HepG2 (cell line): Measurements from ENCODE around the gene EGR1. TPM values are rescaled to one million over a fixed set of nuclear protein-coding genes. Genes with fewer than 3 reads are reported as not detected.

Source experiments
- FOXK1 ChIP-seq: sonication (generic); formaldehyde crosslinking; IDR thresholded peaks from 2 replicates; pipeline ENCODE4 v1.4.0; 2020; ENCODE audit warnings: low read depth, missing genetic modification reagents, borderline replicate concordance
- GPN1 ChIP-seq: sonication (generic); formaldehyde crosslinking; IDR thresholded peaks from 2 replicates; pipeline ENCODE4 v1.5.1; 2020; ENCODE audit warnings: missing genetic modification reagents, borderline replicate concordance
- POLR2G ChIP-seq: fragments of 200-400 bp; formaldehyde crosslinking; IDR thresholded peaks from 2 replicates; pipeline ENCODE4 v1.6.1; 2018; ENCODE audit warnings: mild to moderate bottlenecking, low read depth, low read length, moderate library complexity
- SIN3A ChIP-seq: IDR thresholded peaks from 2 replicates; pipeline ENCODE4 v1.6.1; 2011; ENCODE audit warnings: low read depth, mild to moderate bottlenecking, control low read depth, low read length, borderline replicate concordance
- ZNF280D ChIP-seq: sonication (generic); formaldehyde crosslinking; IDR thresholded peaks from 2 replicates; pipeline ENCODE4 v1.5.1; 2020; ENCODE audit warnings: mild to moderate bottlenecking, missing genetic modification reagents
- ZNF746 ChIP-seq: sonication (generic); formaldehyde crosslinking; IDR thresholded peaks from 2 replicates; pipeline ENCODE4 v1.8.0; 2022; ENCODE audit warnings: mild to moderate bottlenecking, missing genetic modification reagents
- polyA plus RNA-seq, 8 experiments: library from polyadenylated mRNA; depleted of rRNA in 3 of 8; stranded (reverse) in 7 of 8; unstranded in 1 of 8; fragments of >200 nt; fragmentation: Illumina TruSeq in 4 of 8; extraction: Trizol in 4 of 8; gene quantifications; 2 replicates each; pipeline versions ENCODE4 v1.2.1 to v1.2.3, GENCODE V29; 2011 to 2016; ENCODE audit warnings: low read depth in 4 of 8, missing spikeins in 1 of 8, mixed read lengths in 1 of 8; ENCODE audit not compliant: insufficient read depth in 1 of 8
- total RNA-seq, 5 experiments: library from RNA; depleted of rRNA; stranded (reverse); fragments of >200 nt; fragmentation: Illumina TruSeq; extraction: Trizol; gene quantifications; 2 replicates each; pipeline ENCODE4 v1.2.3, GENCODE V29; 2016; ENCODE audit warnings: low read depth in 1 of 5
- TF ChIP-seq, protein P1 (sequence below): sonication (generic); formaldehyde crosslinking; IDR thresholded peaks from 2 replicates; pipeline ENCODE4 v1.4.0; 2020; ENCODE audit warnings: missing genetic modification reagents, borderline replicate concordance
- TF ChIP-seq, protein P2 (sequence below): sonication (generic); formaldehyde crosslinking; IDR thresholded peaks from 2 replicates; pipeline ENCODE4 v1.4.0; 2020; ENCODE audit warnings: missing genetic modification reagents, borderline replicate concordance
- TF ChIP-seq, protein P3 (sequence below): conservative IDR thresholded peaks from 2 replicates; pipeline ENCODE4 v1.6.1; 2018; ENCODE audit warnings: missing genetic modification reagents

The EGR1 gene
- total and polyA plus RNA-seq, 2 of the 13 experiments (the other 11 are each of a cell fraction or from before 2014, with no cell fraction given) = 4.1 to 4.5 TPM

DNA sequence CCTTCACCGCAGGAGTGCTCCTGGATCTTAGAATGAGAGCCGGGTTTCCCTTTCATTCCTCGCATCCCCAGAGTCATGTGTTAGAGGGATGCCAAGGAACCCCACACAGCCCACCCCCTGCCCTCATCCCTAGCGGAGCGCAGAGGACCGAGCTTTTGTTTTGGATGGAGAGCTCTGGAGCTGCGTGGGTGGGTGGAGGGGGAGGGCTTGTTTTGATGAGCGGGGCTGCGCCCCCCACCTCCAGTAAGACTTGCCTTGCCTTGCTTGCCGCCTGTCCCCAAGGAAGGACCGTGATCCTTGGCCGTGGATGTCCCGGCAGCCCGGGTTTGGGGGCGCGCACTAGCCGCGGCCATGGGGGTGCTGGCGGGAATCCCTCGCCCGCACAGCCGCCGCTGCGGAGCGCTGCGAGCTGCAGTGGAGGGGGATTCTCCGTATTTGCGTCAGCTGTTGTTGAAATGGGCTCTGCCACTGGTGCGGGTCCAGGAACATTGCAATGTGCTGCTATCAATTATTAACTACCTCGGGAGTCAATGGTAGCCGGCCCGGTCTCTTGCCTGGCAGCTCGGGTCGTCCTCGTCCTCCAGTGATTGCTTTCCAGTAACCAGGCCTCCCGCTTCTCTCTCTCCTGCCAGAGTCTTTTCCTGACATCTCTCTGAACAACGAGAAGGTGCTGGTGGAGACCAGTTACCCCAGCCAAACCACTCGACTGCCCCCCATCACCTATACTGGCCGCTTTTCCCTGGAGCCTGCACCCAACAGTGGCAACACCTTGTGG is 1.0 kb downstream of the EGR1 start (continued):
- TF ChIP-seq SIN3A (peak; percentile 84; the same call in 1 of the 2 replicates), ZNF746 (CRISPR knock-in tag) (0 out of 2 replicates have a peak, but pooled peaks have one; percentile 24), GPN1 (CRISPR knock-in tag) (no peak), ZNF280D (0 out of 2 replicates have a peak, but pooled peaks have one; percentile 21), POLR2G (peak; percentile 13), FOXK1 (CRISPR knock-in tag) (0 out of 2 replicates have a peak, but pooled peaks have one; percentile 27)
- TF ChIP-seq, protein P1, sequence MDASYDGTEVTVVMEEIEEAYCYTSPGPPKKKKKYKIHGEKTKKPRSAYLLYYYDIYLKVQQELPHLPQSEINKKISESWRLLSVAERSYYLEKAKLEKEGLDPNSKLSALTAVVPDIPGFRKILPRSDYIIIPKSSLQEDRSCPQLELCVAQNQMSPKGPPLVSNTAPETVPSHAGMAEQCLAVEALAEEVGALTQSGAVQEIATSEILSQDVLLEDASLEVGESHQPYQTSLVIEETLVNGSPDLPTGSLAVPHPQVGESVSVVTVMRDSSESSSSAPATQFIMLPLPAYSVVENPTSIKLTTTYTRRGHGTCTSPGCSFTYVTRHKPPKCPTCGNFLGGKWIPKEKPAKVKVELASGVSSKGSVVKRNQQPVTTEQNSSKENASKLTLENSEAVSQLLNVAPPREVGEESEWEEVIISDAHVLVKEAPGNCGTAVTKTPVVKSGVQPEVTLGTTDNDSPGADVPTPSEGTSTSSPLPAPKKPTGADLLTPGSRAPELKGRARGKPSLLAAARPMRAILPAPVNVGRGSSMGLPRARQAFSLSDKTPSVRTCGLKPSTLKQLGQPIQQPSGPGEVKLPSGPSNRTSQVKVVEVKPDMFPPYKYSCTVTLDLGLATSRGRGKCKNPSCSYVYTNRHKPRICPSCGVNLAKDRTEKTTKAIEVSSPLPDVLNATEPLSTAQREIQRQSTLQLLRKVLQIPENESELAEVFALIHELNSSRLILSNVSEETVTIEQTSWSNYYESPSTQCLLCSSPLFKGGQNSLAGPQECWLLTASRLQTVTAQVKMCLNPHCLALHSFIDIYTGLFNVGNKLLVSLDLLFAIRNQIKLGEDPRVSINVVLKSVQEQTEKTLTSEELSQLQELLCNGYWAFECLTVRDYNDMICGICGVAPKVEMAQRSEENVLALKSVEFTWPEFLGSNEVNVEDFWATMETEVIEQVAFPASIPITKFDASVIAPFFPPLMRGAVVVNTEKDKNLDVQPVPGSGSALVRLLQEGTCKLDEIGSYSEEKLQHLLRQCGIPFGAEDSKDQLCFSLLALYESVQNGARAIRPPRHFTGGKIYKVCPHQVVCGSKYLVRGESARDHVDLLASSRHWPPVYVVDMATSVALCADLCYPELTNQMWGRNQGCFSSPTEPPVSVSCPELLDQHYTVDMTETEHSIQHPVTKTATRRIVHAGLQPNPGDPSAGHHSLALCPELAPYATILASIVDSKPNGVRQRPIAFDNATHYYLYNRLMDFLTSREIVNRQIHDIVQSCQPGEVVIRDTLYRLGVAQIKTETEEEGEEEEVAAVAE (CRISPR knock-in tag) = no peak
- TF ChIP-seq, protein P2, sequence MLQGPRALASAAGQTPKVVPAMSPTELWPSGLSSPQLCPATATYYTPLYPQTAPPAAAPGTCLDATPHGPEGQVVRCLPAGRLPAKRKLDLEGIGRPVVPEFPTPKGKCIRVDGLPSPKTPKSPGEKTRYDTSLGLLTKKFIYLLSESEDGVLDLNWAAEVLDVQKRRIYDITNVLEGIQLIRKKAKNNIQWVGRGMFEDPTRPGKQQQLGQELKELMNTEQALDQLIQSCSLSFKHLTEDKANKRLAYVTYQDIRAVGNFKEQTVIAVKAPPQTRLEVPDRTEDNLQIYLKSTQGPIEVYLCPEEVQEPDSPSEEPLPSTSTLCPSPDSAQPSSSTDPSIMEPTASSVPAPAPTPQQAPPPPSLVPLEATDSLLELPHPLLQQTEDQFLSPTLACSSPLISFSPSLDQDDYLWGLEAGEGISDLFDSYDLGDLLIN = no peak
- TF ChIP-seq, protein P3, sequence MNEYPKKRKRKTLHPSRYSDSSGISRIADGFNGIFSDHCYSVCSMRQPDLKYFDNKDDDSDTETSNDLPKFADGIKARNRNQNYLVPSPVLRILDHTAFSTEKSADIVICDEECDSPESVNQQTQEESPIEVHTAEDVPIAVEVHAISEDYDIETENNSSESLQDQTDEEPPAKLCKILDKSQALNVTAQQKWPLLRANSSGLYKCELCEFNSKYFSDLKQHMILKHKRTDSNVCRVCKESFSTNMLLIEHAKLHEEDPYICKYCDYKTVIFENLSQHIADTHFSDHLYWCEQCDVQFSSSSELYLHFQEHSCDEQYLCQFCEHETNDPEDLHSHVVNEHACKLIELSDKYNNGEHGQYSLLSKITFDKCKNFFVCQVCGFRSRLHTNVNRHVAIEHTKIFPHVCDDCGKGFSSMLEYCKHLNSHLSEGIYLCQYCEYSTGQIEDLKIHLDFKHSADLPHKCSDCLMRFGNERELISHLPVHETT = 0 out of 2 replicates have a peak, but pooled peaks have one; percentile 38
